GM23248 (cell line): ENCODE data around the gene FAM53A. TPM values are rescaled to one million over a fixed set of nuclear protein-coding genes. Genes with fewer than 3 reads are reported as not detected.

Experiments
- DNase-seq: peaks from one replicate; pipeline ENCODE4 v3.0.0-alpha.2; 2015
- H2AFZ ChIP-seq: fragments of 200-600 bp; sonication (generic); 2 replicates; pipeline ENCODE4 v1.6.1; 2016; ENCODE audit warnings: antibody characterized with exemption
- H3F3A ChIP-seq: fragments of 200-600 bp; sonication (generic); 2 replicates; pipeline ENCODE4 v1.6.1; 2016; ENCODE audit warnings: mild to moderate bottlenecking, antibody characterized with exemption, mixed run types; ENCODE audit not compliant: insufficient read depth
- H3K27ac ChIP-seq: fragments of 200-600 bp; sonication (generic); 2 replicates; pipeline ENCODE4 v1.5.1; 2016; ENCODE audit warnings: mild to moderate bottlenecking
- H3K27me3 ChIP-seq: fragments of 200-600 bp; sonication (generic); replicated peaks from 2 replicates; pipeline ENCODE4 v1.6.1; 2016; ENCODE audit warnings: mild to moderate bottlenecking; ENCODE audit not compliant: insufficient read depth
- H3K36me3 ChIP-seq: fragments of 200-600 bp; sonication (generic); 2 replicates; pipeline ENCODE4 v1.6.1; 2016; ENCODE audit warnings: low read depth, mild to moderate bottlenecking
- H3K4me1 ChIP-seq: fragments of 200-600 bp; sonication (generic); 2 replicates; pipeline ENCODE4 v1.6.1; 2016; ENCODE audit warnings: mild to moderate bottlenecking; ENCODE audit not compliant: insufficient read depth
- H3K4me2 ChIP-seq: fragments of 200-600 bp; sonication (generic); one replicate; pipeline ENCODE4 v1.6.1; 2016; ENCODE audit warnings: mild to moderate bottlenecking; ENCODE audit not compliant: unreplicated experiment
- H3K4me3 ChIP-seq: fragments of 200-600 bp; sonication (generic); 2 replicates; pipeline ENCODE4 v1.5.1; 2016; ENCODE audit warnings: mild to moderate bottlenecking
- H3K79me2 ChIP-seq: fragments of 200-600 bp; sonication (generic); 2 replicates; pipeline ENCODE4 v1.6.1; 2016; ENCODE audit warnings: mild to moderate bottlenecking; ENCODE audit not compliant: insufficient read depth
- H3K9ac ChIP-seq: fragments of 200-600 bp; sonication (generic); 2 replicates; pipeline ENCODE4 v1.6.1; 2016; ENCODE audit warnings: mild to moderate bottlenecking
- H3K9me2 ChIP-seq: fragments of 200-600 bp; sonication (generic); 2 replicates; pipeline ENCODE4 v1.6.1; 2016; ENCODE audit warnings: mixed run types, mild to moderate bottlenecking, moderate library complexity; ENCODE audit not compliant: insufficient read depth
- H3K9me3 ChIP-seq: fragments of 200-600 bp; sonication (generic); one replicate; pipeline ENCODE4 v1.6.1; 2017; ENCODE audit warnings: low read depth
- H4K20me1 ChIP-seq: fragments of 200-600 bp; sonication (generic); 2 replicates; pipeline ENCODE4 v1.6.0; 2016; ENCODE audit not compliant: insufficient read depth
- EZH2 ChIP-seq: fragments of 200-600 bp; sonication (generic); IDR thresholded peaks from 2 replicates; pipeline ENCODE4 v1.6.1; 2018; ENCODE audit warnings: antibody characterized with exemption, mild to moderate bottlenecking; ENCODE audit not compliant: insufficient read depth, poor library complexity, severe bottlenecking
- EZH2phosphoT487 ChIP-seq: fragments of 200-600 bp; sonication (generic); IDR thresholded peaks from 2 replicates; pipeline ENCODE4 v1.6.1; 2018; ENCODE audit warnings: antibody characterized with exemption, moderate library complexity, mild to moderate bottlenecking, low read depth; ENCODE audit not compliant: insufficient read depth
- WGBS, 2 experiments: methylation state at CpG; one replicate each; pipeline ENCODE4 v1.1.6; 2015 to 2017; ENCODE audit warnings: low lambda C conversion rate in 2 of 2, low coverage in 1 of 2; ENCODE audit errors: missing lambda C conversion rate in 2 of 2; 5-methylcytosine and 5-hydroxymethylcytosine counted together
- in situ Hi-C: fragments of 300-500 bp; cut with MboI; formaldehyde crosslinking; loops from 2 replicates; pipeline ENCODE4 v1.15.0; 2020
- polyA plus RNA-seq: library from polyadenylated mRNA; unstranded; fragments of >200 nt; fragmentation: Nextera tagmentation; extraction: Ambion mirVana; gene quantifications from 2 replicates; pipeline ENCODE4 v1.2.1, GENCODE V29; 2016
- total RNA-seq: library from RNA; depleted of rRNA; stranded (reverse); fragments of >200 nt; shearing (Covaris generic); gene quantifications from 2 replicates; pipeline ENCODE4 v1.2.3, GENCODE V29; 2014

FAM53A gene
- total and polyA plus RNA-seq, 2 experiments from 2014 or later: 2.8 to 3.8 TPM

DNA sequence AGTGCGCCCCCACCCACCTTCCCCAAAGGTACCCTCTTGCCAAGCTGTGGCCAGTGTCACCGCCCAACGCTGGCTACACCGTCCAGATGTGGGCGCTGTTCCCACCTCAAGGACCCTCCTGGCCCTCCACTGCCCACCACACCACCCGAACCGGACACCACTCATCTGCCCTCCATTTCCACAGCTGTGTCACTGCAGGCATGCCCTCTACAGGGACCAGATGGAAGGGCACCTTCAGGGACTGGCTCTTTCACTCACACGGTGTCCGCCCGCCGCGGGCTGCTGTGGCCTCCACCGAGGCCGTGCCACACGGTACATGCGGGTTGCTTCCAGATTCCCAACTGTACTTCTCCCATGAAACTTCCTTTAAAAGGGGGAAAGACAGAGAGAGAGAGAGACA lies 87.7 kb downstream of the FAM53A start:
- Histone ChIP-seq H4K20me1 (no peaks in the 10 kb centered on the region), H3K79me2 (no peaks in the 10 kb centered on the region), H3K36me3 (no peaks in the 10 kb centered on the region), H3K27me3 (no peaks in the 10 kb centered on the region), H3K4me2 (no peak overlapping the region), H3K27ac (no peak overlapping the region), H3K9ac (no peak overlapping the region), H3K4me1 (no peaks in the 10 kb centered on the region), H3K9me3 (no peaks in the 10 kb centered on the region), H2AFZ (no peak overlapping the region), H3F3A (no peaks in the 10 kb centered on the region), H3K4me3 (no peak overlapping the region), H3K9me2 (no peaks in the 10 kb centered on the region)
- WGBS, 2 experiments: 85% methylated on average over 14 to 16 of the region's 16 CpGs
- TF ChIP-seq EZH2phosphoT487: no peak
- TF ChIP-seq EZH2: no peak
- in situ Hi-C loops: no loop called here
- no peak for DNase-seq

DNA sequence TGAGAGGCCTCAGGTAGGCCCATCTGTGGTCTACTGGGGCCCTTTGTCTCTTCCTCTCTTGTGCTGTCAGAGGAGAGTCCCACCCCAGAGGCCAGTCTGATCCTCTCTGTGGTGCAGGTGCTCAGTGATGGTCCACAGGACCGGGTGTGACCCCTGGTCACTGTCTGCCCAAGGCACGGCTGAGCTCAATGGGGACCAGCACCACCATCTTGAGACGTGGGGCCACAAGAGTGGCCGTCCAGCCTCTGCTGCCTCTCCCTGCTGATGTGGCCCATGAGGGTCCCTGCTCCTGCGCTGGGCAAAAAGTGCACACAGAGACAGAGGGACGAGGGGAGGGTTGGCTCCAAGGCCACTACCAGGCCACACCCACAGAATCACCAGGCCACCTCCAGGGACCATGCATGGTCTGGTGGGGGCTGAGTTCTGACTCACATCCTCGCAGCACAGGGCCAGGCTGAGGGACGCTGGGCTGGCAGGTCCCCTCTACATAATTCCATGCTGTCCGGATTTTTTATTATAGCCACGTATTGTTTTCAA lies 88.3 kb downstream of the FAM53A start:
- H4K20me1 ChIP-seq: no peaks in the 10 kb centered on the region
- no peak overlapping the region for H3K4me2 ChIP-seq
- H2AFZ ChIP-seq: no peak overlapping the region
- no peaks in the 10 kb centered on the region for H3F3A ChIP-seq
- TF ChIP-seq EZH2phosphoT487 (no peak), EZH2 (no peak)
- H3K27me3 ChIP-seq: no peaks in the 10 kb centered on the region
- H3K9me3 ChIP-seq: no peaks in the 10 kb centered on the region
- H3K27ac ChIP-seq: no peak overlapping the region
- no peak for DNase-seq
- 75 to 77% methylated on average over 10 of the region's 10 CpGs for WGBS, 2 experiments
- H3K36me3 ChIP-seq: 0 out of 2 replicates have a peak, but pooled peaks cover 2% of the 10 kb centered on the region
- no peaks in the 10 kb centered on the region for H3K4me1 ChIP-seq
- in situ Hi-C loops: no loop called here
- H3K9me2 ChIP-seq: no peaks in the 10 kb centered on the region
- H3K4me3 ChIP-seq: no peak overlapping the region
- H3K9ac ChIP-seq: no peak overlapping the region
- no peaks in the 10 kb centered on the region for H3K79me2 ChIP-seq

DNA sequence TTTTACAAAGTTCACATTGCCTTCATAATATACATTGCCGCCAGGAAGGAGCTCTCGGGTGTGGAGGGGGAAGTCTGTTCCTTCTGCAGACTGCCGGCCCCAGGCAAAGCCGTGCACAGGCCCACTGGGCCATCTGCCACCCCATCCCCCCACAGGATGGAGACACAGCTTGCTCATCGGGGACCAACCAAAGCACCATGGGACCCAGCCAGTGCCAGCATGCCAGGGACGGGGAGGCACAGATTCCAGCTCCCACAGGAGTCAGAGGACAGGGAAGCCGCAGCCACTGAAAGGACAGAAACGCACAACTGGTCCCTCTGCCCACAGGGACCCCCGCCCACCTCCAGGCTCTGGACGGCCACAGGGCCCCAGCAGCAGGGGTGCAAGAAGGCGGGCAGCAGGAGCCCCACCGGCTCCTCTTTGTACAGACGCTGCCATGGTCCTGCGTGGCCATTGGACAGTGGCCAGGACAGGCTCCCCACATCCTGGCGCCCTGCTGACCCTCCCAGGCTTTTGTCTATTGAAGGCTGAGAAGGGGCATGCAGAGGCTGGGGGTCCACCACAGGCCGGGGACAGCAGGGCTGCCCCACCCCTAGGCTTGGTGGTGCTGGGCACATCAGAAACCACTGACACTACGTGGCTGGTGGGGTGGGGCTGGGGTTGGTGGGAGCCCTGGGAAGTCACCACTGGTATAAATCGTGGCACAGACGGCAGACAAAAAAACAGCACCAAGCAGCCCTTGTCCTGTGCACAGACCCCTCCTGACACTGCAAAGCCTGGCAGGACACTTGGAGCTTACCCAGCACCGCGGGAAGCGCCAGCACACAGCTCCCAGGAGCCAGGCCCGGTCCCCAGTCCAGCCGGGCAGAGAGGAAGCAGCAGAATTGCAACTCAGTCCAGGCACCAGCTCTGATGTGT lies 89.0 kb downstream of the FAM53A start:
- no peak overlapping the region for H3K4me2 ChIP-seq
- 0 out of 2 replicates have a peak, but pooled peaks cover 2% of the 10 kb centered on the region for H3K36me3 ChIP-seq
- no peaks in the 10 kb centered on the region for H4K20me1 ChIP-seq
- WGBS, 2 experiments: 65 to 69% methylated on average over 19 to 23 of the region's 24 CpGs
- H3K9me3 ChIP-seq: no peaks in the 10 kb centered on the region
- no peak overlapping the region for H3K4me3 ChIP-seq
- no peaks in the 10 kb centered on the region for H3K79me2 ChIP-seq
- no peak overlapping the region for H3K27ac ChIP-seq
- no peaks in the 10 kb centered on the region for H3K9me2 ChIP-seq
- no peaks in the 10 kb centered on the region for H3F3A ChIP-seq
- H2AFZ ChIP-seq: no peak overlapping the region
- no peak for TF ChIP-seq EZH2
- DNase-seq: no peak
- H3K27me3 ChIP-seq: no peaks in the 10 kb centered on the region
- in situ Hi-C loops: no loop called here
- H3K4me1 ChIP-seq: no peaks in the 10 kb centered on the region
- H3K9ac ChIP-seq: no peak overlapping the region

DNA sequence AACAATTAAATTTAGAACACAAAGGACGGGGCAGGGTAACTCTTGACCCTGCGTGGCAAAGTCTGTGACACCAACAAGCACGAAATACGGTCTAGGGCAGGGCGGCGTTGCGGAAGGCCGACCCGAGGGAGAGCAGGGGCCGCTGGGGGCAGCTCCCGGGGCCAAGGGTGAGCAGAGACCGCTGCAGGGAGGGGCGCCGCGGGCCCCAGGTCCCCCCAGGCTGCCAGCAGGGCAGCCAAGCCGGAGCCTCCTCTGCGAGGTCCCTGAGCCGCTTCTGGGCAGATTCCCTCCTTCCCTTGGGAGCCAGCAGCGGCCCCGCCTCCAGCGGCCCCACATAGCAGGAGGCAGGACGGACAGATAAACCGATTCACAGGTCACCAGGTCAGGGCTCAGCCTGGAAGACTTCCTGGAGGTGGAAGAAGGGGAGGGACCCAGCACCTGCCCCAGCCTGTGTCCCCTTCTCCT lies 90.2 kb downstream of the FAM53A start:
- H3K36me3 ChIP-seq: 0 out of 2 replicates have a peak, but pooled peaks cover 2% of the 10 kb centered on the region
- WGBS, 2 experiments: 42 to 49% methylated on average over 23 of the region's 23 CpGs
- no peaks in the 10 kb centered on the region for H3K9me2 ChIP-seq
- H3K9ac ChIP-seq: no peak overlapping the region
- H3K79me2 ChIP-seq: no peaks in the 10 kb centered on the region
- DNase-seq: no peak
- H4K20me1 ChIP-seq: no peaks in the 10 kb centered on the region
- H3K9me3 ChIP-seq: peaks cover under 1% of the 10 kb centered on the region
- H3F3A ChIP-seq: no peaks in the 10 kb centered on the region
- TF ChIP-seq EZH2 (no peak), EZH2phosphoT487 (no peak)
- H3K27me3 ChIP-seq: no peaks in the 10 kb centered on the region
- no peak overlapping the region for H3K4me2 ChIP-seq
- no peak overlapping the region for H3K27ac ChIP-seq
- no peak overlapping the region for H3K4me3 ChIP-seq
- no peak overlapping the region for H2AFZ ChIP-seq
- no peaks in the 10 kb centered on the region for H3K4me1 ChIP-seq
- in situ Hi-C loops: no loop called here
